AG04450 (cell line): ENCODE results near the gene ZEB2. TPM values are rescaled to one million over a fixed set of nuclear protein-coding genes. Genes with fewer than 3 reads are reported as not detected.

ENCODE experiments used
- CTCF ChIA-PET: fragments of 300-600, 350-600 bp; formaldehyde crosslinking; extraction: SDS; loops from one replicate; lab custom pipeline; 2022; ENCODE audit warnings: antibody characterized with exemption, inconsistent platforms; lab: Charles Lee
- POLR2A ChIA-PET: fragments of 350-600 bp; formaldehyde crosslinking; extraction: SDS; loops from one replicate; lab custom pipeline; 2021; ENCODE audit warnings: antibody characterized with exemption, inconsistent platforms; lab: Yijun Ruan, JAX
- DNase-seq: peaks from one replicate; pipeline ENCODE4 v3.0.0-alpha.2; 2011; ENCODE audit warnings: low read depth, low spot score
- H3K27ac ChIP-seq: one replicate; pipeline ENCODE4 v1.5.1; 2012; ENCODE audit warnings: low read depth, low read length, control low read depth
- H3K27me3 ChIP-seq: one replicate; pipeline ENCODE4 v1.6.0; 2012; ENCODE audit warnings: low read length; ENCODE audit not compliant: control insufficient read depth, insufficient read depth
- H3K4me3 ChIP-seq: 2 replicates; pipeline ENCODE4 v1.5.1; 2011; ENCODE audit warnings: mild to moderate bottlenecking, low read depth, low read length, control low read depth
- H3K9me3 ChIP-seq: 2 replicates; pipeline ENCODE4 v1.5.1; 2012; ENCODE audit warnings: low read length; ENCODE audit not compliant: control insufficient read depth, insufficient read depth
- CTCF ChIP-seq: IDR thresholded peaks from 2 replicates; pipeline ENCODE4 v1.5.1; 2011; ENCODE audit warnings: low read depth, low read length, control low read depth, inconsistent platforms
- polyA plus RNA-seq: library from polyadenylated mRNA; depleted of rRNA; stranded (reverse); fragments of >200 nt; gene quantifications from 2 replicates; pipeline ENCODE4 v1.2.3, GENCODE V29; 2011

The ZEB2 gene
- polyA plus RNA-seq, 1 experiment: 41.7 TPM

GRCh38 chr2:144462266-144462665 is 57.7 kb downstream of the ZEB2 start:
- Histone ChIP-seq H3K9me3 (no peaks in the 10 kb centered on the region), H3K27me3 (no peaks in the 10 kb centered on the region), H3K4me3 (no peak overlapping the region), H3K27ac (no peak overlapping the region)
- ChIA-PET CTCF (no interaction called here), POLR2A (no interaction called here)
- DNase-seq: no peak
- TF ChIP-seq CTCF: no peak

GRCh38 chr2:144461308-144461766 is 58.6 kb downstream of the ZEB2 start:
- ChIA-PET POLR2A (no interaction called here), CTCF (no interaction called here)
- peak; percentile 44 for DNase-seq
- H3K4me3 ChIP-seq: no peak overlapping the region
- H3K27ac ChIP-seq: no peak overlapping the region
- peak; percentile 12; the same call in 1 of the 2 replicates for TF ChIP-seq CTCF
- no peaks in the 10 kb centered on the region for H3K27me3 ChIP-seq
- H3K9me3 ChIP-seq: no peaks in the 10 kb centered on the region

GRCh38 chr2:144460727-144461307 is 59.1 kb downstream of the ZEB2 start:
- no peak for DNase-seq
- Histone ChIP-seq H3K27me3 (no peaks in the 10 kb centered on the region), H3K27ac (no peak overlapping the region), H3K4me3 (no peak overlapping the region), H3K9me3 (no peaks in the 10 kb centered on the region)
- ChIA-PET CTCF (no interaction called here), POLR2A (no interaction called here)
- no peak for TF ChIP-seq CTCF

- no peak overlapping the region for H3K27ac ChIP-seq
- DNase-seq: no peak
- TF ChIP-seq CTCF: no peak
- POLR2A ChIA-PET: no interaction called here
- no peaks in the 10 kb centered on the region for H3K9me3 ChIP-seq
- H3K27me3 ChIP-seq: no peaks in the 10 kb centered on the region
- CTCF ChIA-PET: no interaction called here
- no peak overlapping the region for H3K4me3 ChIP-seq
These were observed 60.0 kb downstream of the ZEB2 start for GRCh38 chr2:144459937-144460336.

GRCh38 chr2:144459286-144459685 is 60.6 kb downstream of the ZEB2 start:
- no peak overlapping the region for H3K4me3 ChIP-seq
- ChIA-PET POLR2A (no interaction called here), CTCF (interaction anchor here (0.6 kb wide), 1 partner anchor 1183 kb away, joined by 3 read pairs; no protein-coding TSS in a partner anchor)
- no peak for DNase-seq
- no peaks in the 10 kb centered on the region for H3K9me3 ChIP-seq
- H3K27me3 ChIP-seq: no peaks in the 10 kb centered on the region
- H3K27ac ChIP-seq: no peak overlapping the region
- TF ChIP-seq CTCF: no peak
